ENCODE data around the gene ATP11C.

DNA sequence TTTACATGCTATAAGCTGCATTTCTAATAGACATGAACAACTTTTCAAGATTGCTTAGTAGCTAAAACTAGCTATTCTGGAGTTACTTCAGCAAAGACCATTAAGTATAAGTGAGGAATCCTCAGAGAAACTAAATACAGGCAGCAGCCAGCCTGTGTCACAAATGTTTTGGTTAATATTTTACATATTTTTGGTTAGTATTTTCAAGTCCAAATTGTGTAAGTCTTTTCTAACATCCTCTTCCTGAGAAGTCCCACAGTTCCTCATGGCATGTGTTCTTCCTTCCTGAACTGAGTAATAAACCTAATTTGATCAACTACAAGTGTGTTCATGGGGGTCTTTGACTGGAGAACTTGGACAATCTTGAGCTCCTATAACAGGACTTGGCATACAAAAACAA is 182.5 kb downstream of the ATP11C start:
- TF ChIP-seq CTCF (IDR thresholded peaks at IDR 0.05): no peak
- TF ChIP-seq POLR2AphosphoS5 (IDR thresholded peaks at IDR 0.05): no peak
- TF ChIP-seq POLR2A (IDR thresholded peaks at IDR 0.05): no peak

All from gastroesophageal sphincter (tissue), 3 donors.